Ishikawa (cell line): ENCODE data around the gene DCDC2.

ENCODE experiments used
- CEBPB ChIP-seq: IDR thresholded peaks from 2 replicates; pipeline ENCODE4 v1.6.1; 2012
- CREB1 ChIP-seq: IDR thresholded peaks from 2 replicates; pipeline ENCODE4 v1.6.1; 2012; ENCODE audit warnings: low read depth
- EGR1 ChIP-seq: IDR thresholded peaks from 2 replicates; pipeline ENCODE4 v1.6.1; 2012
- EP300 ChIP-seq: IDR thresholded peaks from 2 replicates; pipeline ENCODE4 v1.6.1; 2012; ENCODE audit warnings: borderline replicate concordance
- FOXM1 ChIP-seq: IDR thresholded peaks from 2 replicates; pipeline ENCODE4 v1.6.1; 2012; ENCODE audit warnings: low read depth, borderline replicate concordance
- NFIC ChIP-seq: IDR thresholded peaks from 2 replicates; pipeline ENCODE4 v1.6.1; 2012
- RAD21 ChIP-seq: IDR thresholded peaks from 2 replicates; pipeline ENCODE4 v1.6.1; 2012; ENCODE audit warnings: low read depth
- TAF1 ChIP-seq: IDR thresholded peaks from 2 replicates; pipeline ENCODE4 v1.6.1; 2012; ENCODE audit warnings: low read depth, mild to moderate bottlenecking
- TCF12 ChIP-seq: IDR thresholded peaks from 2 replicates; pipeline ENCODE4 v1.6.1; 2012; ENCODE audit warnings: low read depth
- TEAD4 ChIP-seq: IDR thresholded peaks from 2 replicates; pipeline ENCODE4 v1.6.1; 2012
- YY1 ChIP-seq: IDR thresholded peaks from 2 replicates; pipeline ENCODE4 v1.6.1; 2012; ENCODE audit warnings: low read depth
- ZBTB7A ChIP-seq: IDR thresholded peaks from 2 replicates; pipeline ENCODE4 v1.6.1; 2012; ENCODE audit warnings: low read depth
- TF ChIP-seq, protein P1 (sequence below): IDR thresholded peaks from 2 replicates; pipeline ENCODE4 v1.6.1; 2012; ENCODE audit warnings: low read depth, mild to moderate bottlenecking
- TF ChIP-seq, protein P2 (sequence below): IDR thresholded peaks from 2 replicates; pipeline ENCODE4 v1.6.1; 2012
- TF ChIP-seq, protein P3 (sequence below): IDR thresholded peaks from 2 replicates; pipeline ENCODE4 v1.6.1; 2012

Gene DCDC2

DNA sequence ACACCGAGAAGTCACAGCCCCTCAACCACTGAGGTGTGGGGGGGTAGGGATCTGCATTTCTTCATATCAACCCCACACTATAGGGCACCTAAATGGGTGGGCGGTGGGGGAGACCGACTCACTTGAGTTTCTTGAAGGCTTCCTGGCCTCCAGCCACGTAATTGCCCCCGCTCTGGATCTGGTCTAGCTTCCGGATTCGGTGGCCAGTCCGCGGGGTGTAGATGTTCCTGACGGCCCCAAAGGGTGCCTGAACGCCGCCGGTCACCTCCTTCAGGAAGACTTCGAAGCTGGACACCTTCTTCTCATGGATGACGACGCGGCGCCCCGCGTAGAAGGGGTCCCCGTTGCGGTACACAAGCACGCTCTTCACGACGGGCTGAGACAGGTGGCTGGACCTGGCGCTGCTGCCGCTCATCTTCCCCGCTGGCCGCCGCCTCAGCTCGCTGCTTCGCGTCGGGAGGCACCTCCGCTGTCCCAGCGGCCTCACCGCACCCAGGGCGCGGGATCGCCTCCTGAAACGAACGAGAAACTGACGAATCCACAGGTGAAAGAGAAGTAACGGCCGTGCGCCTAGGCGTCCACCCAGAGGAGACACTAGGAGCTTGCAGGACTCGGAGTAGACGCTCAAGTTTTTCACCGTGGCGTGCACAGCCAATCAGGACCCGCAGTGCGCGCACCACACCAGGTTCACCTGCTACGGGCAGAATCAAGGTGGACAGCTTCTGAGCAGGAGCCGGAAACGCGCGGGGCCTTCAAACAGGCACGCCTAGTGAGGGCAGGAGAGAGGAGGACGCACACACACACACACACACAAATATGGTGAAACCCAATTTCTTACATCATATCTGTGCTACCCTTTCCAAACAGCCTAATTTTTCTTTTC is at the start of gene DCDC2:
DCDC2 (minus strand) TSS at position 724 of the 883 bp plus-strand sequence; CDS start at position 415, 309 bp downstream.
- TF ChIP-seq TAF1 (no peak), EGR1 (no peak), CEBPB (no peak), FOXM1 (no peak), TEAD4 (no peak), ZBTB7A (no peak), TCF12 (no peak), CREB1 (no peak), NFIC (no peak), YY1 (no peak), EP300 (no peak), RAD21 (no peak)
- TF ChIP-seq, protein P1, sequence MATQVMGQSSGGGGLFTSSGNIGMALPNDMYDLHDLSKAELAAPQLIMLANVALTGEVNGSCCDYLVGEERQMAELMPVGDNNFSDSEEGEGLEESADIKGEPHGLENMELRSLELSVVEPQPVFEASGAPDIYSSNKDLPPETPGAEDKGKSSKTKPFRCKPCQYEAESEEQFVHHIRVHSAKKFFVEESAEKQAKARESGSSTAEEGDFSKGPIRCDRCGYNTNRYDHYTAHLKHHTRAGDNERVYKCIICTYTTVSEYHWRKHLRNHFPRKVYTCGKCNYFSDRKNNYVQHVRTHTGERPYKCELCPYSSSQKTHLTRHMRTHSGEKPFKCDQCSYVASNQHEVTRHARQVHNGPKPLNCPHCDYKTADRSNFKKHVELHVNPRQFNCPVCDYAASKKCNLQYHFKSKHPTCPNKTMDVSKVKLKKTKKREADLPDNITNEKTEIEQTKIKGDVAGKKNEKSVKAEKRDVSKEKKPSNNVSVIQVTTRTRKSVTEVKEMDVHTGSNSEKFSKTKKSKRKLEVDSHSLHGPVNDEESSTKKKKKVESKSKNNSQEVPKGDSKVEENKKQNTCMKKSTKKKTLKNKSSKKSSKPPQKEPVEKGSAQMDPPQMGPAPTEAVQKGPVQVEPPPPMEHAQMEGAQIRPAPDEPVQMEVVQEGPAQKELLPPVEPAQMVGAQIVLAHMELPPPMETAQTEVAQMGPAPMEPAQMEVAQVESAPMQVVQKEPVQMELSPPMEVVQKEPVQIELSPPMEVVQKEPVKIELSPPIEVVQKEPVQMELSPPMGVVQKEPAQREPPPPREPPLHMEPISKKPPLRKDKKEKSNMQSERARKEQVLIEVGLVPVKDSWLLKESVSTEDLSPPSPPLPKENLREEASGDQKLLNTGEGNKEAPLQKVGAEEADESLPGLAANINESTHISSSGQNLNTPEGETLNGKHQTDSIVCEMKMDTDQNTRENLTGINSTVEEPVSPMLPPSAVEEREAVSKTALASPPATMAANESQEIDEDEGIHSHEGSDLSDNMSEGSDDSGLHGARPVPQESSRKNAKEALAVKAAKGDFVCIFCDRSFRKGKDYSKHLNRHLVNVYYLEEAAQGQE: no peak
- TF ChIP-seq, protein P2, sequence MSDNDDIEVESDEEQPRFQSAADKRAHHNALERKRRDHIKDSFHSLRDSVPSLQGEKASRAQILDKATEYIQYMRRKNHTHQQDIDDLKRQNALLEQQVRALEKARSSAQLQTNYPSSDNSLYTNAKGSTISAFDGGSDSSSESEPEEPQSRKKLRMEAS: no peak; the same call in 1 of the 2 replicates
- TF ChIP-seq, protein P3, sequence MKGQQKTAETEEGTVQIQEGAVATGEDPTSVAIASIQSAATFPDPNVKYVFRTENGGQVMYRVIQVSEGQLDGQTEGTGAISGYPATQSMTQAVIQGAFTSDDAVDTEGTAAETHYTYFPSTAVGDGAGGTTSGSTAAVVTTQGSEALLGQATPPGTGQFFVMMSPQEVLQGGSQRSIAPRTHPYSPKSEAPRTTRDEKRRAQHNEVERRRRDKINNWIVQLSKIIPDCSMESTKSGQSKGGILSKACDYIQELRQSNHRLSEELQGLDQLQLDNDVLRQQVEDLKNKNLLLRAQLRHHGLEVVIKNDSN: no peak

GRCh38 chr6:24405262-24405661 is 47.4 kb upstream of the DCDC2 start:
- no peak for TF ChIP-seq ZBTB7A
- TF ChIP-seq, protein P3: no peak
- no peak for TF ChIP-seq CEBPB
- TF ChIP-seq TCF12: no peak
- TF ChIP-seq NFIC: no peak
- TF ChIP-seq, protein P1: no peak
- TF ChIP-seq RAD21: no peak
- no peak for TF ChIP-seq EP300
- TF ChIP-seq TEAD4: no peak
- TF ChIP-seq FOXM1: no peak
- TF ChIP-seq CREB1: no peak
- TF ChIP-seq TAF1: no peak
- no peak for TF ChIP-seq EGR1
- no peak for TF ChIP-seq YY1
- TF ChIP-seq, protein P2: no peak

DNA sequence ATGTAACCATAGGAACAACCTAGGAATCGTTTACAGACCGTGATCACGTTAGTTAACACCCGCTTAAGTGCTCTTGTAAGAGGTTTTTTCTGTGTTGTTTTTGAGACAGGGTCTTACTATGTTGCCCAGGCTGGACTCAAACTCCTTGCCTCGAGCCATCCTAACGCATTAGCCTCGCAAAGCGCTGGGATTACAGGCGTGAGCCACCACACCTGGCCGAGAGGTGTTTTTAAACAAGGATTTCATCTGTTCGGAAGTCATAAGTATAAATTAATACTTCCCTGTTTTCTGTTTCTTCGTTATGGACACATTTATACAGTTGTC is 45.6 kb upstream of the DCDC2 start:
- no peak for TF ChIP-seq RAD21
- no peak for TF ChIP-seq ZBTB7A
- no peak for TF ChIP-seq NFIC
- TF ChIP-seq CREB1: no peak
- TF ChIP-seq EGR1: no peak
- no peak for TF ChIP-seq TAF1
- TF ChIP-seq EP300: no peak
- TF ChIP-seq TCF12: no peak
- TF ChIP-seq, protein P2: no peak
- TF ChIP-seq YY1: no peak
- TF ChIP-seq, protein P3: no peak
- TF ChIP-seq, protein P1: no peak
- TF ChIP-seq CEBPB: no peak
- TF ChIP-seq FOXM1: no peak
- no peak for TF ChIP-seq TEAD4
